Esophagus muscularis mucosa (tissue), 4 donors: ENCODE data around the gene PRSS3. TPM values are rescaled to one million over a fixed set of nuclear protein-coding genes. Genes with fewer than 3 reads are reported as not detected.
"Not testable (repeated sequence)": the region's sequence is repeated elsewhere in the genome, so short reads cannot be mapped to it uniquely, and the experiment has no call there.

Experiments used
- DNase-seq: peaks from one replicate; pipeline ENCODE4 v3.0.0-alpha.2; 2017; ENCODE audit errors: extremely low spot score
- H3K27ac ChIP-seq, 4 donors: fragments of 200-600 bp; sonication (generic); replicated peaks in 1 of 4; 1 replicate in 3 of 4; 2 replicates in 1 of 4; pipeline ENCODE4 v1.5.1; 2016 to 2019; ENCODE audit warnings: mild to moderate bottlenecking in 1 of 4
- H3K27me3 ChIP-seq, 4 donors: fragments of 200-600 bp; sonication (generic); one replicate each; pipeline versions ENCODE4 v1.5.1 to v1.6.0; 2016 to 2019
- H3K36me3 ChIP-seq, 4 donors: fragments of 200-600 bp; sonication (generic); one replicate each; pipeline ENCODE4 v1.5.1; 2016 to 2019
- H3K4me1 ChIP-seq, 4 donors: fragments of 200-600 bp; sonication (generic); one replicate each; pipeline ENCODE4 v1.5.1; 2016 to 2019
- H3K4me3 ChIP-seq, 4 donors: fragments of 200-600 bp; sonication (generic); 1 replicate in 2 of 4; 2 replicates in 2 of 4; pipeline ENCODE4 v1.5.1; 2016 to 2019; ENCODE audit warnings: mild to moderate bottlenecking in 4 of 4, moderate library complexity in 1 of 4
- H3K9me3 ChIP-seq, 4 donors: fragments of 200-600 bp; sonication (generic); 1 replicate in 3 of 4; 2 replicates in 1 of 4; pipeline ENCODE4 v1.5.1; 2016 to 2019
- CTCF ChIP-seq, 3 experiments: fragments of 200-600 bp in 2 of 3; fragments of 450-650 bp in 1 of 3; sonication (generic) in 2 of 3; IDR thresholded peaks; one replicate each; pipeline ENCODE4 v1.5.1; 2017 to 2019; ENCODE audit warnings: antibody characterized with exemption in 3 of 3, mild to moderate bottlenecking in 2 of 3, moderate library complexity in 1 of 3
- EP300 ChIP-seq: sonication (generic); formaldehyde crosslinking; IDR thresholded peaks from one replicate; pipeline ENCODE4 v1.6.1; 2017; ENCODE audit warnings: antibody characterized with exemption
- POLR2A ChIP-seq: fragments of 450-650 bp; IDR thresholded peaks from one replicate; pipeline ENCODE4 v1.6.1; 2017; ENCODE audit warnings: antibody characterized with exemption, moderate library complexity, mild to moderate bottlenecking, low read depth
- POLR2AphosphoS5 ChIP-seq, 2 donors: sonication (generic); formaldehyde crosslinking; IDR thresholded peaks; one replicate each; pipeline ENCODE4 v1.6.1; 2017; ENCODE audit warnings: antibody characterized with exemption in 2 of 2
- WGBS: methylation state at CpG from one replicate; pipeline ENCODE4 v1.1.5; 2018; 5-methylcytosine and 5-hydroxymethylcytosine counted together
- intact Hi-C: fragments of 100-400 bp; cut with DNase I; formaldehyde crosslinking; loops from one replicate; pipeline ENCODE4 v1.15.1; 2023
- total RNA-seq, 4 donors: library from RNA; depleted of rRNA; stranded (reverse); fragments of >200 nt; gene quantifications; one replicate each; pipeline versions ENCODE4 v1.1.0 to v1.2.1, GENCODE V29; 2016

The PRSS3 gene
- total RNA-seq, 4 donors from 2014 or later, result 0.99 to 1.4 TPM; not detected in 2

- 61% methylated on average over 12 of the region's 12 CpGs for WGBS
- no peak overlapping the region for H3K4me3 ChIP-seq
- DNase-seq, result no peak
- H3K4me1 ChIP-seq, result peaks cover 0 to 14% (median 10%) of the 10 kb centered on the region in 4 donors
- intact Hi-C loops, result no loop called here
- no peaks in the 10 kb centered on the region for H3K36me3 ChIP-seq
- H3K27ac ChIP-seq, result no peak overlapping the region
- H3K27me3 ChIP-seq, result peaks cover 0 to 80% (median 20%) of the 10 kb centered on the region in 4 donors
- no peak for TF ChIP-seq EP300
- TF ChIP-seq CTCF (IDR thresholded peaks at IDR 0.05), result no peak
- TF ChIP-seq POLR2A, result no peak
- no peak for TF ChIP-seq POLR2AphosphoS5 (IDR thresholded peaks at IDR 0.05)
- H3K9me3 ChIP-seq, result no peaks in the 10 kb centered on the region
Observed at GRCh38 chr9:33751536-33752129, 43.7 kb upstream of the PRSS3 start.

GRCh38 chr9:33752130-33752637 is 43.2 kb upstream of the PRSS3 start:
- TF ChIP-seq EP300, result no peak
- no peak for TF ChIP-seq CTCF (IDR thresholded peaks at IDR 0.05)
- TF ChIP-seq POLR2AphosphoS5 (IDR thresholded peaks at IDR 0.05), result no peak
- TF ChIP-seq POLR2A, result no peak
- H3K36me3 ChIP-seq, result no peaks in the 10 kb centered on the region
- H3K4me3 ChIP-seq, result no peak overlapping the region
- H3K9me3 ChIP-seq, result no peaks in the 10 kb centered on the region
- H3K27me3 ChIP-seq, result peaks cover 0 to 80% (median 20%) of the 10 kb centered on the region in 4 donors
- H3K4me1 ChIP-seq, result peaks cover 0 to 14% (median 10%) of the 10 kb centered on the region in 4 donors
- intact Hi-C loops, result no loop called here
- no peak overlapping the region for H3K27ac ChIP-seq
- WGBS, result 77% methylated on average over 4 of the region's 4 CpGs
- no peak for DNase-seq

- H3K27me3 ChIP-seq, result peaks cover 0 to 83% (median 20%) of the 10 kb centered on the region in 4 donors
Observed at GRCh38 chr9:33752789-33753188, 42.6 kb upstream of the PRSS3 start.

GRCh38 chr9:33759648-33760047 is 35.7 kb upstream of the PRSS3 start:
- H3K27me3 ChIP-seq, result peaks cover 0 to 30% (median 0%) of the 10 kb centered on the region in 4 donors
- intact Hi-C loops, result not testable (repeated sequence)
- 80% methylated on average over 2 of the region's 2 CpGs for WGBS

More at GRCh38 chr9:33752789-33753188, 42.6 kb upstream of the PRSS3 start:
- H3K9me3 ChIP-seq, intact Hi-C loops, H3K4me3 ChIP-seq, H3K27ac ChIP-seq, DNase-seq, H3K36me3 ChIP-seq: not testable (repeated sequence)
- H3K4me1 ChIP-seq, result peaks cover 0 to 14% (median 10%) of the 10 kb centered on the region in 4 donors
- WGBS, result 83% methylated on average over 5 of the region's 5 CpGs

GRCh38 chr9:33762343-33762742 is 33.0 kb upstream of the PRSS3 start:
- Histone ChIP-seq H3K9me3 (no peaks in the 10 kb centered on the region), H3K4me3 (no peak overlapping the region), H3K27me3 (peaks cover 0 to 15% (median 0%) of the 10 kb centered on the region in 4 donors), H3K27ac (no peak overlapping the region), H3K36me3 (no peaks in the 10 kb centered on the region), H3K4me1 (no peaks in the 10 kb centered on the region)
- no peak for DNase-seq
- TF ChIP-seq CTCF (IDR thresholded peaks at IDR 0.05), result no peak
- TF ChIP-seq POLR2A, result no peak
- no peak for TF ChIP-seq EP300
- TF ChIP-seq POLR2AphosphoS5 (IDR thresholded peaks at IDR 0.05), result no peak
- 75% methylated on average over 6 of the region's 6 CpGs for WGBS
- intact Hi-C loops, result no loop called here

More at GRCh38 chr9:33759648-33760047, 35.7 kb upstream of the PRSS3 start:
- not testable (repeated sequence) for H3K4me1 ChIP-seq, H3K36me3 ChIP-seq, H3K9me3 ChIP-seq, DNase-seq, H3K27ac ChIP-seq, H3K4me3 ChIP-seq

- DNase-seq, H3K4me3 ChIP-seq, H3K4me1 ChIP-seq, H3K27ac ChIP-seq, intact Hi-C loops, H3K9me3 ChIP-seq, H3K36me3 ChIP-seq: not testable (repeated sequence)
- 59% methylated on average over 1 of the region's 1 CpG for WGBS
- peaks cover 0 to 11% (median 0%) of the 10 kb centered on the region in 4 donors for H3K27me3 ChIP-seq
Observed at GRCh38 chr9:33763709-33764108, 31.7 kb upstream of the PRSS3 start.
